Epithelial cell of esophagus (primary cell): ENCODE measurements around the gene TRPM2.

Experiments
- DNase-seq: peaks from one replicate; pipeline ENCODE4 v3.0.0; 2010; ENCODE audit warnings: low read depth
- H3K4me3 ChIP-seq: 2 replicates; pipeline ENCODE4 v1.5.1; 2011; ENCODE audit warnings: mild to moderate bottlenecking, low read length, control low read depth
- CTCF ChIP-seq: IDR thresholded peaks from 2 replicates; pipeline ENCODE4 v1.5.1; 2011; ENCODE audit warnings: low read depth, mild to moderate bottlenecking, low read length, control low read depth, inconsistent platforms; ENCODE audit not compliant: insufficient read depth; ENCODE audit errors: missing control alignments

TRPM2 gene

DNA sequence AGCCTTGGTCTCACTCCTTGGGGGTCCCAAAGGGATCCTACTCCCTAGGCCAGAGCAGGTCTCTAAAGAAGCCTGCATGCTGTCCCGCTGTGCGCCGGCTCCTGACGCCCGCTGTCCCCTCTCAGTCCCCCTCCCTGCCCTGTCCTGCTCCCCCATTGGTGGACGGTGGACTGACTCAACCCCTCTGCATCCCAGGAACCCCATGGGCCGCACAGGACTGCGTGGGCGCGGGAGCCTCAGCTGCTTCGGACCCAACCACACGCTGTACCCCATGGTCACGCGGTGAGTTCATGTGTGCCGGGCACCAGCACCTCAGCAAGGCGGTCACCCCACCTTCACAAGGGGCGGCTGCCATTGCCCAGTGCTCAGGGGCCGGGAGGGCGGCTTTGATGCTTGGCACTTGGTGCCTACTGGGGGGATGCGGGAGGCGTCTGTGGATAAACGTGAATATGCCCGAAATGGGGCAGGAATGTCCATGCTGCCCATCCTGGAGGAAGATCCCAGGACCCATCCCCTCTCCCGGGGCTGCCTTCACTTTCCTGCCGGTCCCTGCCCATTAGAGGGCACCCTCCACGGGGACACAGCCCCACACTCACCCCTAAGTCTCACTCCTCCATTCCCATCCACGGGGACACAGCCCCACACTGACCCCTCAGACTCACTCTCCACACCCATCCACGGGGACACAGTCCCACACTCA lies 81.7 kb downstream of the TRPM2 start:
- no peak overlapping the region for H3K4me3 ChIP-seq
- DNase-seq: no peak
- no peak for TF ChIP-seq CTCF

- TF ChIP-seq CTCF: no peak
- no peak overlapping the region for H3K4me3 ChIP-seq
- DNase-seq: no peak
Observed at GRCh38 chr21:44436111-44436611, 82.7 kb downstream of the TRPM2 start.

- H3K4me3 ChIP-seq: no peak overlapping the region
- TF ChIP-seq CTCF: no peak
- no peak for DNase-seq
Observed at GRCh38 chr21:44436958-44437357, 83.5 kb downstream of the TRPM2 start.

GRCh38 chr21:44437371-44437695 lies 83.9 kb downstream of the TRPM2 start:
- no peak for DNase-seq
- no peak overlapping the region for H3K4me3 ChIP-seq
- TF ChIP-seq CTCF: no peak

DNA sequence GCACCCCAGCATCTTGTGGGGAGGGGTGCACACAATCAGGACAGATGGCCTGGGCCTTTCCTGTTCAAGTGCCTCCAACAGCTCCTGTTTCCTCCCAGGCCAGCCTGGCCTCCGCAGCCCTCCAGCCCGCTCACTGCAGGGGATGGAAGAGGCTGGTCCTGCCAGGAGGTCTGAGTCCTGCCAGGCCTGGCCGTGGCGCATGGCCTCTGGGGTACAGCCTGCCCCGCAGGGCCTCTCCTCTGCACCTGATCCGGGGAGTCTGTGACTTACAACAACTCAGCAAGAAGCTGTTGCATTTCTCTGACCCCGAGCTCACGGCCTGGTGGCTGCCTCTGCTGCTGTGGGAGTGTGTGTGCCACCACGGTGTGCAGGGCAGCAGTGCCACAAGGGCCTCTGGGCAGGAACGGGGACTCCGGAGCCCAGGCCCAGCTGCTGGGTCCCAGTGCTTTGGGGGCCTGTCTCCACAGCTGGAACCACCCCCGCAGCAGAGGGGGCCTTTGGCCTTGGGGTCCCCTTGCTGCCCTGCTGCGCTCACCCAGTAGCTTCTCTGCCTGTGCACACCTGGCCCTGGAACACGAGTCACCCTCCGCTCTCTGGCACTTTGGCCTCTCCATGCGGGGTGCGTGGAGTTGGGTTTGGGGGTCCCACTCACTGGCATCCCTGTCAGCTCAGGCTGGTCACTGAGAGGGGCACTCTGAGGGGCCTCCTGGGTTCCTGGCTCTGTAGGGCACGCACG lies 84.4 kb downstream of the TRPM2 start:
- no peak for TF ChIP-seq CTCF
- no peak overlapping the region for H3K4me3 ChIP-seq
- DNase-seq: no peak

DNA sequence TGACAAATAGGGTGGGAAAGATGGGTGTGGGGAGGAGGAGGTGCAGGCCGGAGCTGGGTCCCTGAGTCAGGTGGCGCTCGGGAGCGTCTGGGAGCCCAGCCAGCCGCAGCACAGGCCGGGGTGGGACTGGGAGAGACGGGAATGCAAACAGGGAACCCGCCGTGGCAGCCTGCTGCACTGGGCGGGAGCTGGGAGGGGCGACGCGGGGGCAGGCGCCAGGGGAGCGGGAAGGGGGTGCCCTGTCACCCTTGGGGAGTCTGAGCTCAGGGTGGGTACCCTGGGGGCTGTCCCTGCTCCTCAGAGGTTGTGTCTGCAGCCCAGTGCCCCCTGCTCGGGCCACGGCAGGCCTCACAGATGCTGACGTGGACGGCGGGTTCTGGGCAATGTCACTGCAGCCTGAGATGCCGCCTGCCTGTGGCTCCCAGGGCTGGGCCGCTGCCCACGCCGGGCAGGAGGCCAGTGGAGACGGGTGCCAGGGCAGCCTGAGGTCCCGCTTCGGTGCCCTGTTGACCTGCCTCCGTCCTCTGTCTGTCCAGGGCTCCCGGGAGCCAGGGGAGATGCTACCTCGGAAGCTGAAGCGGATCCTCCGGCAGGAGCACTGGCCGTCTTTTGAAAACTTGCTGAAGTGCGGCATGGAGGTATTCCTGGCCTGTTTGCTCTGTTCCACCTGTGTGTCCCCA lies 85.2 kb downstream of the TRPM2 start:
- no peak overlapping the region for H3K4me3 ChIP-seq
- no peak for DNase-seq
- no peak for TF ChIP-seq CTCF
